Central memory CD8-positive, alpha-beta T cell (primary cell): ENCODE data around the gene NAA60.

Source experiments
- ATAC-seq: fragments of 150-1000 bp; cut with Tn5 transposase; replicated peaks from 2 replicates; pipeline ENCODE4 v1.10.0; 2022; ENCODE audit warnings: mild to moderate bottlenecking, moderate FRiP score, moderate number of reproducible peaks; ENCODE audit not compliant: poor library complexity, severe bottlenecking; ENCODE audit errors: extremely low read depth
- DNase-seq, 2 donors: peaks; one replicate each; pipeline ENCODE4 v3.0.0; 2021; ENCODE audit warnings: low spot score in 2 of 2
- H3K27ac Mint-ChIP-seq: one replicate; pipeline ENCODE4 v1.8.0; 2022; ENCODE audit warnings: low read depth, mild to moderate bottlenecking, moderate library complexity, mixed read lengths
- H3K27me3 Mint-ChIP-seq: one replicate; pipeline ENCODE4 v1.8.0; 2022; ENCODE audit warnings: mixed read lengths
- H3K36me3 Mint-ChIP-seq: one replicate; pipeline ENCODE4 v1.8.0; 2022; ENCODE audit warnings: mild to moderate bottlenecking, moderate library complexity, mixed read lengths; ENCODE audit not compliant: insufficient read depth
- H3K4me1 Mint-ChIP-seq: one replicate; pipeline ENCODE4 v1.8.0; 2022; ENCODE audit warnings: mixed read lengths
- H3K4me3 Mint-ChIP-seq: one replicate; pipeline ENCODE4 v1.8.0; 2022; ENCODE audit warnings: mild to moderate bottlenecking, moderate library complexity, mixed read lengths
- H3K9me3 Mint-ChIP-seq: one replicate; pipeline ENCODE4 v1.8.0; 2022; ENCODE audit warnings: mixed read lengths

The NAA60 gene

DNA sequence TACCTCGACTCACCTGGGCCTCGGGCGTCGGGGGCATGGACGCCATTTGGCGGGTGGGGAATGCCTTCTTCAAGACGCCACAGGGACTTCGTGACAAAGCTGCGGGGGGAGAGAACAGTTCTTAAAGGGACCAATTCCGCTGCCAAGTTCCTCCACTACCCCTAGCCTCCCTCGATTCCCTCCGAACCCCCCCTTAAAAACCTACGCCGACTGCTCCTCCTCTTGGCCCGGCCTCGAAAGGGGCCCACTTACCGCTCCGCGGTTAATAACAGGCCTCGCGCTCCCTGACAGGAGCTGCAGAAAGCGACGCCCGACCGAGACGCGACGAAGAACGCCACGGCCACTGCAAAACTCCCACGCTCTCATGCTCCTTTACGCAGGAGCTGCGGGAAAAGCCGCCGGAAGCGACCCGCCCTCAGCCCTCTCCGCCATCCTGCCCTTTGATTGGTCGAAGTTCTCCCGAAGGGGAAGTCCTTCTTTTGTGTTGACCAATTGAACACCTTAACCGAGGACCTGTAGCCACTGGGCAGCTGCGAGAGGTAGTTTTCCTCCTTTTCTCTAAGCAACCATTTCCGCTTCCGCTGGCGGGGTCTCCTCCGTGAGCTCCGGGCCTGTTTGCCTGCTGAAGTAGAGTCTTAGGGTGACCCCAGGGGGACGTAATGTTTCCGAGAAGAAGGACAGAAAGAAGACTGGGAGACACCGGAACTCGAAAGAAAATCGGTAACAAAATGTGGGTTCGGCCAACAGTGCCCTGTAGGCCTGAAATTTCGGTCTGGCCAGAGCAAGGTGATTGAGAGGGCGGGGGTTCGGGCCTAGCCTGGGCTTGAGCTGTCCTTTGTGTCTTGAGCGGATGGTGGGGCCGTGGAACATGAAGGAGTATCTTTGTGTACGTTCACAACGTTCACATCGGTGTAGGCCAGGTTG, at the start of gene NAA60, which contains the start of gene ZNF597:
NAA60 (plus strand) TSS at position 573 of the 924 bp plus-strand sequence. CDS start 32,548 bp downstream, outside the sequence.
ZNF597 (minus strand) TSS at position 397 of the 924 bp plus-strand sequence; CDS start at position 46, 351 bp downstream.
- Mint-ChIP-seq H3K27me3 (no peaks in the 10 kb centered on the region), H3K9me3 (no peaks in the 10 kb centered on the region), H3K36me3 (peaks cover 23% of the 10 kb centered on the region), H3K27ac (peak within 1 kb of the TSS; percentile 99), H3K4me3 (peak within 1 kb of the TSS; percentile 98), H3K4me1 (peaks cover 21% of the 10 kb centered on the region)
- ATAC-seq (peak; percentile 90), DNase-seq (peak; percentile 44 to 64)

GRCh38 chr16:3400446-3400778, 43.1 kb upstream of the NAA60 start:
- DNase-seq (no peak), ATAC-seq (no peak)
- H3K27me3 Mint-ChIP-seq: no peaks in the 10 kb centered on the region
- peak overlapping the region; percentile 96 for H3K4me3 Mint-ChIP-seq
- peak overlapping the region; percentile 87 for H3K27ac Mint-ChIP-seq
- no peaks in the 10 kb centered on the region for H3K9me3 Mint-ChIP-seq
- H3K4me1 Mint-ChIP-seq: peaks cover 52% of the 10 kb centered on the region
- H3K36me3 Mint-ChIP-seq: peaks cover 16% of the 10 kb centered on the region

DNA sequence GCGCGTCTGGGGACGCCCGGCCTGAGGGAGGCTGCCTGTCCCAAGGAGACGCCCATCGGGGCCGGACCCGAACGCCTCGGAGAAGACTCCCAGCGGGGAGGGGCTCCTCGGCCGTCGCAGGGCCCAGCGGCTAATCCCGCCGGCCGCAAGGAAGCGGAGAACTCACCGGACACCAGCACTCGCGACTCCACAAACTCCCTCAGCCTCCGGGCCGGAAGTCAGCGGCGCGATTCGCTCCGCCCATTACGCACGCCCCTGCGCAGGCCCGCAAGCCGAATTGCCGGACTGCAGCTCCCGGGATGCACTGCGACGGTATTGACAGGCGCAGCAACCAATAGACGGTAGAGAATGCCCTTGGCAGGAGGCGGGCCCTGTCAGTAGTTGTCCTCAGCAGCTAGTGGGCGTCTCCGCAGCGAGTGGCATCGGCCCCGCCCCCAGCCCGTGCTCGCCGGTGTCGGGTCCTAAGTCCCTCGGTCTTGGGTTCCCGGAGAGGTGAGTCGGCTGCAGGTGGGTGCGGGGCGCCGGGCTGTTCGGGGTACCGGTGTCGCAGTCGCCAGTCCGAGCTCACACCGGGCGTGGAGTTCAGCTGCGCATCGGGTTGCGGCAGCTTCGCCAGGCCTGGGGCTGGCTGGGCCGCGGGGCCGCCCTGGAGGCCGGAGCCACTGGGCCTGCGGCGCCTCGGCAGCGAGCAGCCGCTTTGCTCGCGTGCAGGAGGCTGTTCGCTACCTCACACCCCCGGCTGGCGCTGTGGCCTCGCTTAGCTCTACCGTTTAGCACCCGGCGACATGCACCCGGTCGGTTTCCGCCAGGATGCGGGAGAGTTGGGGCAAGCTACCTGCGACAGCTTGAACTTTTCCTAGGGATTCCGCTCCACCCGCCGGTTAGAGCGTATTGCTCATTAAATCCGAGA, 42.4 kb upstream of the NAA60 start, which contains the start of the genes ZNF174 and ZSCAN32:
ZNF174 (plus strand) TSS at position 437 of the 910 bp plus-strand sequence. CDS start 790 bp downstream, outside the sequence.
ZSCAN32 (minus strand) TSS at position 226 of the 910 bp plus-strand sequence. CDS start 3,447 bp downstream, outside the sequence.
- peak within 1 kb of the TSS; percentile 96 for H3K4me3 Mint-ChIP-seq
- DNase-seq: peak; percentile 96 to 99
- peak; percentile 99 for ATAC-seq
- no peaks in the 10 kb centered on the region for H3K27me3 Mint-ChIP-seq
- peaks cover 15% of the 10 kb centered on the region for H3K36me3 Mint-ChIP-seq
- H3K9me3 Mint-ChIP-seq: peaks cover 1% of the 10 kb centered on the region
- H3K4me1 Mint-ChIP-seq: peaks cover 48% of the 10 kb centered on the region
- H3K27ac Mint-ChIP-seq: peak within 1 kb of the TSS; percentile 87

GRCh38 chr16:3401719-3402397, 41.6 kb upstream of the NAA60 start:
- Mint-ChIP-seq H3K9me3 (peaks cover 6% of the 10 kb centered on the region), H3K36me3 (peaks cover 15% of the 10 kb centered on the region), H3K27ac (peak overlapping the region; percentile 87), H3K27me3 (no peaks in the 10 kb centered on the region), H3K4me1 (peaks cover 39% of the 10 kb centered on the region), H3K4me3 (peak overlapping the region; percentile 96)
- DNase-seq (no peak), ATAC-seq (no peak)

- no peak overlapping the region for H3K4me3 Mint-ChIP-seq
- DNase-seq (no peak), ATAC-seq (no peak)
- H3K36me3 Mint-ChIP-seq: peaks cover 9% of the 10 kb centered on the region
- no peak overlapping the region for H3K27ac Mint-ChIP-seq
- no peaks in the 10 kb centered on the region for H3K27me3 Mint-ChIP-seq
- peaks cover 18% of the 10 kb centered on the region for H3K9me3 Mint-ChIP-seq
- no peaks in the 10 kb centered on the region for H3K4me1 Mint-ChIP-seq
Observed at GRCh38 chr16:3408561-3409197, 34.8 kb upstream of the NAA60 start.

- Mint-ChIP-seq H3K9me3 (peaks cover 17% of the 10 kb centered on the region), H3K4me1 (no peaks in the 10 kb centered on the region), H3K27ac (peak overlapping the region; percentile 68), H3K4me3 (no peak overlapping the region), H3K27me3 (no peaks in the 10 kb centered on the region), H3K36me3 (peaks cover 3% of the 10 kb centered on the region)
- ATAC-seq (no peak), DNase-seq (no peak)
Observed at GRCh38 chr16:3413730-3414379, 29.6 kb upstream of the NAA60 start.

GRCh38 chr16:3431779-3432219, 11.7 kb upstream of the NAA60 start:
- peak overlapping the region; percentile 47 for H3K4me3 Mint-ChIP-seq
- H3K36me3 Mint-ChIP-seq: peaks cover 4% of the 10 kb centered on the region
- peak; percentile 32 to 40 for DNase-seq
- H3K9me3 Mint-ChIP-seq: no peaks in the 10 kb centered on the region
- H3K4me1 Mint-ChIP-seq: peaks cover 14% of the 10 kb centered on the region
- H3K27ac Mint-ChIP-seq: peak overlapping the region; percentile 35
- H3K27me3 Mint-ChIP-seq: no peaks in the 10 kb centered on the region
- peak; percentile 83 for ATAC-seq

GRCh38 chr16:3434373-3434772, 9.1 kb upstream of the NAA60 start:
- peaks cover 10% of the 10 kb centered on the region for H3K36me3 Mint-ChIP-seq
- peaks cover 14% of the 10 kb centered on the region for H3K4me1 Mint-ChIP-seq
- H3K27ac Mint-ChIP-seq: peak overlapping the region; percentile 39
- DNase-seq (no peak), ATAC-seq (no peak)
- no peaks in the 10 kb centered on the region for H3K27me3 Mint-ChIP-seq
- H3K4me3 Mint-ChIP-seq: no peak overlapping the region
- H3K9me3 Mint-ChIP-seq: no peaks in the 10 kb centered on the region

GRCh38 chr16:3439637-3440036, 3.8 kb upstream of the NAA60 start:
- peaks cover 21% of the 10 kb centered on the region for H3K4me1 Mint-ChIP-seq
- H3K27me3 Mint-ChIP-seq: no peaks in the 10 kb centered on the region
- peaks cover 24% of the 10 kb centered on the region for H3K36me3 Mint-ChIP-seq
- H3K27ac Mint-ChIP-seq: no peak overlapping the region
- no peak for ATAC-seq
- no peak for DNase-seq
- H3K9me3 Mint-ChIP-seq: no peaks in the 10 kb centered on the region
- no peak overlapping the region for H3K4me3 Mint-ChIP-seq

DNA sequence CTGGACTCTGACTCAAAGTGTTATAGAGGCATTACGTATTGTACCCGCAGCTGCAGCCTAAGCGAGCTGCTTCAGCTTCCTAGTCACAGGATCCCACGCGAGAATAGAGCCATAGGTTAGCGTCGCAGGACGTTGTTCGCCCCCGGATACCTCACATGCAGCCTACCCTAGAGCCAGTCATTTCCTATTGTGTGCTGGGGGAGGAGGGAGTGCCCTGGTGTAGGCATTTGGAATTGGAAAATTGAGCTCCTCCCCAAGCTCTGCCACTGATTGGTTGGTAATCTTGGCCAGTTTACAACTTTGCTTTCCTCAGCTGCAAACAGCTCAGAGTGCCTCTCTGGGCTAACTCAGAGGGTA, 530 bp downstream of the NAA60 start:
- no peaks in the 10 kb centered on the region for H3K27me3 Mint-ChIP-seq
- peaks cover 22% of the 10 kb centered on the region for H3K36me3 Mint-ChIP-seq
- peak overlapping the region; percentile 99 for H3K27ac Mint-ChIP-seq
- DNase-seq (peak in 1 of 2 donors; percentile 15), ATAC-seq (peak; percentile 73)
- H3K4me3 Mint-ChIP-seq: peak overlapping the region; percentile 98
- H3K4me1 Mint-ChIP-seq: peaks cover 21% of the 10 kb centered on the region
- no peaks in the 10 kb centered on the region for H3K9me3 Mint-ChIP-seq

- no peak for ATAC-seq
- H3K36me3 Mint-ChIP-seq: peaks cover 19% of the 10 kb centered on the region
- H3K27me3 Mint-ChIP-seq: no peaks in the 10 kb centered on the region
- H3K4me3 Mint-ChIP-seq: no peak overlapping the region
- no peak overlapping the region for H3K27ac Mint-ChIP-seq
- H3K9me3 Mint-ChIP-seq: no peaks in the 10 kb centered on the region
- H3K4me1 Mint-ChIP-seq: peaks cover 7% of the 10 kb centered on the region
- no peak for DNase-seq
Observed at GRCh38 chr16:3454093-3454492, 10.6 kb downstream of the NAA60 start.
